Duodenal mucosa (tissue), 2 donors: ENCODE results near the gene CRYBG3.

ENCODE experiments used
- H3K27ac ChIP-seq: one replicate; pipeline ENCODE4 v1.7.0; 2013; ENCODE audit warnings: low read depth, low read length
- H3K27me3 ChIP-seq, 2 donors: one replicate each; pipeline ENCODE4 v1.7.0; 2013; ENCODE audit warnings: low read length in 2 of 2, control low read depth in 1 of 2; ENCODE audit not compliant: insufficient read depth in 2 of 2, control insufficient read depth in 1 of 2
- H3K36me3 ChIP-seq, 2 donors: one replicate each; pipeline ENCODE4 v1.7.0; 2013; ENCODE audit warnings: low read length in 2 of 2, control low read depth in 1 of 2; ENCODE audit not compliant: insufficient read depth in 2 of 2, control insufficient read depth in 1 of 2
- H3K4me1 ChIP-seq, 2 donors: one replicate each; pipeline ENCODE4 v1.7.0; 2013; ENCODE audit warnings: low read length in 2 of 2, control low read depth in 1 of 2; ENCODE audit not compliant: insufficient read depth in 2 of 2, control insufficient read depth in 1 of 2
- H3K4me3 ChIP-seq, 2 donors: one replicate each; pipeline ENCODE4 v1.7.0; 2013; ENCODE audit warnings: low read length in 2 of 2, low read depth in 1 of 2
- H3K9ac ChIP-seq, 2 donors: one replicate each; pipeline ENCODE4 v1.7.0; 2013; ENCODE audit warnings: low read length in 2 of 2, low read depth in 1 of 2
- H3K9me3 ChIP-seq, 2 donors: one replicate each; pipeline ENCODE4 v1.7.0; 2013; ENCODE audit warnings: low read length in 2 of 2, control low read depth in 1 of 2; ENCODE audit not compliant: control insufficient read depth in 1 of 2

Gene CRYBG3

DNA sequence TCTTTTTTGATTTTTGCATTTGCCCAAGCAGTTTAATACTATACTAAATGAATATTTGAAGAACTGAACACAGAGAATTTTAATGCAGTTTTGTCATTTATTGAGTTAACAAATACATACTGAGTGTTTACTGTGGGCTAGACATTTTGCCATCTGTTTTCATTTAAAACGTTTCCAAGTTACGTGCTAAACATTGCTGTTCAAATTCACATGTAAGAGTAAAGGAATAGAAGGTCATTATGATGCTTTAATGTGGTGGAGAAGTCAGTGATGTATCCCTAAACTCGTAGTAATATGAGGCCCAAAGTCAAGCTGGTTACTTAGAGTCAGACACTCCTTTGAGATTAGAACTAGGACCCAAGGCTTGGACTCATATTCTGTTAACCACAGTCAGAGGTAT lies 49.4 kb downstream of the CRYBG3 start:
- H3K36me3 ChIP-seq, result no peaks in the 10 kb centered on the region
- H3K4me1 ChIP-seq, result no peaks in the 10 kb centered on the region
- no peak overlapping the region for H3K9ac ChIP-seq
- no peaks in the 10 kb centered on the region for H3K27me3 ChIP-seq
- no peak overlapping the region for H3K27ac ChIP-seq
- no peaks in the 10 kb centered on the region for H3K9me3 ChIP-seq
- no peak overlapping the region for H3K4me3 ChIP-seq

DNA sequence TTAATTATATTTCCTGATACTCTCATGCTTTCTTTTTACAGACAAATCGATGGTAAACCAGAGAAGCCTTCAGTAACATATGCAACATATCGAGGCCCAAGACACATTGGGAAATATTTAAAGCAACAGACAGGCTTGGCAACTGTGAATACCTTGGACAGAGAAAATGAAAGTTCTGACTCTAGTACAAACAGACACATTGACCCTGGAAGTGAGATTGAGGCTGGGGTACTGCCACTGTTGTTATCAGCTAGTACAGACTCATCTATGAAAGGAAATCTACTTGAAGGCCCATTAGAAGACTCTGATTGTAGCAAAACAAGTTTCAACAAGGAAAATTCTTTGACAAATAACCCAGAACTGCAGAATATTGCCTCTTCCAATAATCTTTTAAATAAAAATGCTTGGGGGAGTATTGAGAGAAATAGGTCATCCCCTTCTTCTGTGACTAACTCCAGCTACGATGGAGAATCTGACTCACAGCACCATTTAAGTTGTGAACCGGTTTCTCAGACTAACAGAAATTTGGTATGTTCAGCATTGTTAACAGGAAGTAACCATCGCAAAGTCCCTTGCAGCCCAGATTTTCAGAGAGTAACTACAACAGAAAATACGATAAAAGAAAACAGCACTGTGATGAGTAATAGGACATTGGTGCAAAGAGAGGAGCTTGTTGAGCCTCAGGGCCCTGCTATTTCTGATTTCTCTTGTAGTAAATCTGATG lies 50.2 kb downstream of the CRYBG3 start:
- no peak overlapping the region for H3K27ac ChIP-seq
- no peak overlapping the region for H3K9ac ChIP-seq
- no peak overlapping the region for H3K4me3 ChIP-seq
- H3K9me3 ChIP-seq, result no peaks in the 10 kb centered on the region
- no peaks in the 10 kb centered on the region for H3K27me3 ChIP-seq
- H3K4me1 ChIP-seq, result no peaks in the 10 kb centered on the region
- H3K36me3 ChIP-seq, result no peaks in the 10 kb centered on the region

GRCh38 chr3:97872525-97873042 lies 50.8 kb downstream of the CRYBG3 start:
- H3K27me3 ChIP-seq, result no peaks in the 10 kb centered on the region
- no peak overlapping the region for H3K4me3 ChIP-seq
- no peaks in the 10 kb centered on the region for H3K4me1 ChIP-seq
- H3K9me3 ChIP-seq, result no peaks in the 10 kb centered on the region
- no peaks in the 10 kb centered on the region for H3K36me3 ChIP-seq
- no peak overlapping the region for H3K27ac ChIP-seq
- H3K9ac ChIP-seq, result no peak overlapping the region

DNA sequence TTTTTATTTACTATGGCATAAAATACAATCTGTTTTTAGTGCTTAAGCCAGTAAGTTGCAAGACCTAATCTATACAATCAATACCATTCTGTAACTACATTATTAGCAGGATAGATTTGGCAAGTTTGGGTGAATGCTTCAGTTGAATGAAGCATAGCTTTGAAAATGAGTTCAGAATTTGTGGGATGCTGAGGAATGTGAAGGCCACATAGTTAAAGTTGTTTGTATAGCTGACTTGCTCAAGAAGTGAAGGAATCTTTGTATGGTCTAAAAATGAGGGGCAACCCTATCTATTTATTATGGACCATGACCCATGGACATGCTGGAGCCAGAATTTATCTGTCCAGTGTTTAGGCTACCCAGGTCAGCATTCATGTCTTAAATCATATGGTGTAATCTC lies 58.5 kb downstream of the CRYBG3 start:
- Histone ChIP-seq H3K9me3 (no peaks in the 10 kb centered on the region), H3K9ac (no peak overlapping the region), H3K27me3 (no peaks in the 10 kb centered on the region), H3K27ac (no peak overlapping the region), H3K4me1 (peaks cover 8 to 9% of the 10 kb centered on the region in 2 donors), H3K4me3 (no peak overlapping the region), H3K36me3 (no peaks in the 10 kb centered on the region)

DNA sequence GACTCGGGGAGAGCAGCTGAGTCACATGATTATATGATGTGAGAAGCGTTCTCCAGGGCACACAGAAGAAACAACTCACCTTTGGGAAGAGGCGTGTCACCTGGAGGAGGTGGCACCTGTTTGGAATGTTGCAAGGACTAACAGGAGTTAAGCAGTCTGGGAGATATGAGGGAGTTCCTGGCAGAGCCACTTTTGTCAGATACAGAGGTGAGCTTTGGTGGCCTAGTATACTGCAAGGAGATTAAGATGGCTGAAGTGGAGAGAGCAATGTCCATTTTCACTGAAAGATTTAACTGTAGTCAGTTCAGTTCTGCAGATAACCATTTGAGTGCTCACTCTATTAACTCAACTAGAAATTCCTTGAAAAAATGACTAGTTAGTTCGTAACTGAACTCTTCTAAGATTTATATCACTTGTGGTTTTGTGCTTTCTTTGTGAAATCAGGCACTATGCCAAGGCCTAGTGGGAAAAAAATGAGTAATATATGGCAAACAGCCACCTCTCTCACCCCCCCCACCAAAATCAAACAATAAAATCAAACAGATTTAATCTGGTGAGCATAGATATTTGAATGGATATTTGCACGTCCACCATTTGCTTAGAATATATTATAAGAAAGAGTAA lies 61.3 kb downstream of the CRYBG3 start:
- H3K27ac ChIP-seq, result no peak overlapping the region
- H3K27me3 ChIP-seq, result no peaks in the 10 kb centered on the region
- H3K4me1 ChIP-seq, result peaks cover 8 to 9% of the 10 kb centered on the region in 2 donors
- peaks cover 5 to 10% of the 10 kb centered on the region in 2 donors for H3K36me3 ChIP-seq
- no peak overlapping the region for H3K4me3 ChIP-seq
- H3K9me3 ChIP-seq, result no peaks in the 10 kb centered on the region
- H3K9ac ChIP-seq, result no peak overlapping the region

- Histone ChIP-seq H3K27ac (no peak overlapping the region), H3K9ac (no peak overlapping the region), H3K36me3 (peaks cover 5 to 12% of the 10 kb centered on the region in 2 donors)
These were observed 61.9 kb downstream of the CRYBG3 start for GRCh38 chr3:97883736-97884135.

DNA sequence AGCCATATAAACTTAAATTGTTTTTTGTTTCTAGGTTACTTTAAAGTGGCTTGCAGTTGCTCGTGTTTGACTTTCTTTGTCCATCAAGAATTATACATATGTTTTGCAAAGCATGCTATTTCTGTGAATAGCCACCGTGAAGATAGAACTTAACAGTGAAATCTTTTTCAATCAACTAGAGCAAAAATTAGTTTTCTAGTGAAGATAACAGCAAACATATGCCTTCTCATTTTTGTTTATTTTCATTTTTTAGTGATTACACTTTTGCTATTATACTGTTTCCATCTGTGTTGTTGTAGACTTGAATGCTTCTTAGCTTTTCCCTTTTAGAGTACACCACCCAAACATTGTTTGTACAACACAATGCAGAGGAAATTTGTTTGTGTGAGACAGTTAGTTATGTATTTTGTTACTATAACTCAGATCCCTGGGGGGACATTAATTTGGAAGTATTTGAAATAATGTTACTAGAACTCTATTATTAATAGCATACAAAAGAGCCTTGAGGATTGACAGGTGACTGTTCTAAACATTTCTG lies 62.8 kb downstream of the CRYBG3 start:
- Histone ChIP-seq H3K4me1 (peaks cover 8 to 9% of the 10 kb centered on the region in 2 donors), H3K27ac (no peak overlapping the region), H3K27me3 (no peaks in the 10 kb centered on the region), H3K9ac (no peak overlapping the region), H3K36me3 (peaks cover 9 to 17% of the 10 kb centered on the region in 2 donors), H3K4me3 (no peak overlapping the region), H3K9me3 (no peaks in the 10 kb centered on the region)

More at GRCh38 chr3:97883736-97884135, 61.9 kb downstream of the CRYBG3 start:
- Histone ChIP-seq H3K4me3 (no peak overlapping the region), H3K9me3 (no peaks in the 10 kb centered on the region), H3K4me1 (peaks cover 8 to 9% of the 10 kb centered on the region in 2 donors), H3K27me3 (no peaks in the 10 kb centered on the region)

- Histone ChIP-seq H3K4me1 (peaks cover 8 to 9% of the 10 kb centered on the region in 2 donors), H3K27me3 (no peaks in the 10 kb centered on the region), H3K36me3 (peaks cover 12 to 19% of the 10 kb centered on the region in 2 donors), H3K9ac (no peak overlapping the region), H3K9me3 (no peaks in the 10 kb centered on the region), H3K27ac (no peak overlapping the region), H3K4me3 (no peak overlapping the region)
These were observed 64.4 kb downstream of the CRYBG3 start for GRCh38 chr3:97885931-97886824.

DNA sequence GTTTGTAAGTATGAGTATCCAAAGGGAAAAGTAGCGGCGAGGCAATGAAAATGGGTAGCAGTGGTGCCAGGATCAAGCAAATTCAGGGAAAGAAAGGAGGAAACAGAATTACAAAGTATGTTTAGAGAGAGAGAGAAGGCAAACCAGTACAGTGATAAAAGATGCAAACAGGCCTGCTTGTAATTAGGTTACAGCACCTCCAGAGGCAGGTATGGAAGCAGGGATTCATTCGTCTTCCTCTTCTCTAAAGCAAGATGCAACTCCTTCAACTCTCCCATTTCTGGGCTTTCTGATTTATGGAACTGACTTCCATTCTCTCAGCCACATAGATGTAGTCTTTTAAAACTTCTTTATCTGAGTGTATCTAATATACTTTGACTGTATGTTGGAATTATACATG lies 68.0 kb downstream of the CRYBG3 start:
- no peak overlapping the region for H3K9ac ChIP-seq
- no peak overlapping the region for H3K27ac ChIP-seq
- no peaks in the 10 kb centered on the region for H3K27me3 ChIP-seq
- H3K36me3 ChIP-seq, result peaks cover 12 to 19% of the 10 kb centered on the region in 2 donors
- no peaks in the 10 kb centered on the region for H3K9me3 ChIP-seq
- no peaks in the 10 kb centered on the region for H3K4me1 ChIP-seq
- no peak overlapping the region for H3K4me3 ChIP-seq
